ENCODE results near the gene SRBD1.

DNA sequence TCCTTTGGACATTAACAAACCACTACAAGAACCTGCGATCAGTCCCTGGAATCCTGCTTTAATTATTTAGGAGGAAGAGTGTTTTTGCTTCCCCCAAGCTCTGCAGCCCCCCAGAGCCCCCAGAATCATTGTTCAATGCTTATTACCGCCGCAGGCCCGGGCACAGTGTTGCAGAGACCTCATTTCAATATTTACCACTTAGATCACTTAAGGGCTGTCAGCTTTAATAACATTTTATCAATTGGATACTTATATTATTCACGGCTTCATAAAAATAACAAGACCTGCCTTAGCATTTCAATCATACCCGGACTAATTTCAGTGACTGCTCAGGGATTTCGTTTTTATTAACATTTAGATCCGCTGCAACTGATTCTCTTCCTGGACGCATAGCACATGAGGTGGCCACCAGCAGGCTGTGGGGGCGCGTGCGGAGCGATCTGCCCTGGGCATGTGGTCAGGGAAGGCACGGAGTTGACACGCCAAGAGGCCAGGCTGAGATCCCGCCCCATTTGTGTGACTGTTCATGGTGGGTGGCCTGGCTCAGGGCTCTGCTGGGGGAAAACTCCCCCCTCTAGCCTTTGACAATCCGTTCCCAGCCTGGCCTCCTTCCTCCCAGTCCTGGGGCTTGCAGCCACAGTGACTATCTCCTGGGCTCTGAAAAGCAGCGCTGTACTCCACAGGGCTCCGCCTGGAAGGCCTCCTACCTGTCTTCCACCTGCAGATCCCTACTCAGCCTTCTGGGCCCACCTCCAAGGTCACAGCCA is 267.6 kb downstream of the SRBD1 start:
- TF ChIP-seq, protein P1, sequence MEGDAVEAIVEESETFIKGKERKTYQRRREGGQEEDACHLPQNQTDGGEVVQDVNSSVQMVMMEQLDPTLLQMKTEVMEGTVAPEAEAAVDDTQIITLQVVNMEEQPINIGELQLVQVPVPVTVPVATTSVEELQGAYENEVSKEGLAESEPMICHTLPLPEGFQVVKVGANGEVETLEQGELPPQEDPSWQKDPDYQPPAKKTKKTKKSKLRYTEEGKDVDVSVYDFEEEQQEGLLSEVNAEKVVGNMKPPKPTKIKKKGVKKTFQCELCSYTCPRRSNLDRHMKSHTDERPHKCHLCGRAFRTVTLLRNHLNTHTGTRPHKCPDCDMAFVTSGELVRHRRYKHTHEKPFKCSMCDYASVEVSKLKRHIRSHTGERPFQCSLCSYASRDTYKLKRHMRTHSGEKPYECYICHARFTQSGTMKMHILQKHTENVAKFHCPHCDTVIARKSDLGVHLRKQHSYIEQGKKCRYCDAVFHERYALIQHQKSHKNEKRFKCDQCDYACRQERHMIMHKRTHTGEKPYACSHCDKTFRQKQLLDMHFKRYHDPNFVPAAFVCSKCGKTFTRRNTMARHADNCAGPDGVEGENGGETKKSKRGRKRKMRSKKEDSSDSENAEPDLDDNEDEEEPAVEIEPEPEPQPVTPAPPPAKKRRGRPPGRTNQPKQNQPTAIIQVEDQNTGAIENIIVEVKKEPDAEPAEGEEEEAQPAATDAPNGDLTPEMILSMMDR (IDR thresholded peaks at IDR 0.05), result no peak
- TF ChIP-seq POLR2A (IDR thresholded peaks at IDR 0.05), result no peak
